Upper lobe of left lung (tissue), 4 donors: Measurements from ENCODE around the gene TBL2.

Experiments used
- CTCF ChIP-seq, 6 experiments: fragments of 450-650 bp in 4 of 6; fragments of 200-600 bp in 2 of 6; sonication (generic) in 2 of 6; IDR thresholded peaks; one replicate each; pipeline ENCODE4 v1.5.1; 2016 to 2019; ENCODE audit warnings: antibody characterized with exemption in 6 of 6
- EP300 ChIP-seq, 4 donors: sonication (generic); formaldehyde crosslinking; IDR thresholded peaks; one replicate each; pipeline ENCODE4 v1.5.1; 2017; ENCODE audit warnings: antibody characterized with exemption in 4 of 4, control low read depth in 2 of 4
- POLR2A ChIP-seq, 4 donors: fragments of 450-650 bp; IDR thresholded peaks; one replicate each; pipeline ENCODE4 v1.5.1; 2016 to 2017; ENCODE audit warnings: antibody characterized with exemption in 4 of 4, mild to moderate bottlenecking in 2 of 4
- POLR2AphosphoS5 ChIP-seq, 2 donors: sonication (generic); formaldehyde crosslinking; IDR thresholded peaks; one replicate each; pipeline ENCODE4 v1.5.1; 2017; ENCODE audit warnings: antibody characterized with exemption in 2 of 2

- no peak for TF ChIP-seq CTCF (IDR thresholded peaks at IDR 0.05)
- TF ChIP-seq EP300 (IDR thresholded peaks at IDR 0.05): no peak
- TF ChIP-seq POLR2A (IDR thresholded peaks at IDR 0.05): no peak
- TF ChIP-seq POLR2AphosphoS5 (IDR thresholded peaks at IDR 0.05): no peak
These were observed 20.9 kb upstream of the TBL2 start for GRCh38 chr7:73599151-73599882.
